Fibroblast of lung (primary cell): ENCODE measurements around the gene HOXA1. TPM values are rescaled to one million over a fixed set of nuclear protein-coding genes. Genes with fewer than 3 reads are reported as not detected.

Source experiments
- DNase-seq, 2 donors: peaks; one replicate each; pipeline versions ENCODE4 v3.0.0 to v3.0.0-alpha.2; 2010; ENCODE audit warnings: low read depth in 2 of 2
- H2AFZ ChIP-seq: 2 replicates; pipeline ENCODE4 v1.5.1; 2012; ENCODE audit warnings: low read length, control low read depth, inconsistent platforms
- H3K27ac ChIP-seq: 2 replicates; pipeline ENCODE4 v1.5.1; 2011; ENCODE audit warnings: low read length, control low read depth; ENCODE audit not compliant: insufficient read depth
- H3K27me3 ChIP-seq: 2 replicates; pipeline ENCODE4 v1.5.1; 2011; ENCODE audit warnings: mild to moderate bottlenecking, low read length; ENCODE audit not compliant: control insufficient read depth, insufficient read depth
- H3K36me3 ChIP-seq: 2 replicates; pipeline ENCODE4 v1.5.1; 2011; ENCODE audit warnings: low read length; ENCODE audit not compliant: control insufficient read depth, insufficient read depth
- H3K4me1 ChIP-seq: 2 replicates; pipeline ENCODE4 v1.5.1; 2011; ENCODE audit warnings: low read length; ENCODE audit not compliant: control insufficient read depth, insufficient read depth; ENCODE audit errors: extremely low read depth
- H3K4me2 ChIP-seq: 2 replicates; pipeline ENCODE4 v1.5.1; 2011; ENCODE audit warnings: low read length, control low read depth; ENCODE audit not compliant: insufficient read depth; ENCODE audit errors: extremely low read depth
- H3K4me3 ChIP-seq, 4 experiments: fragments of 200-600 bp in 1 of 4; sonication (generic) in 1 of 4; replicated peaks in 1 of 4; 2 replicates each; pipeline ENCODE4 v1.5.1; 2011 to 2016; ENCODE audit warnings: low read length in 4 of 4, low read depth in 3 of 4, mild to moderate bottlenecking in 3 of 4, control low read depth in 2 of 4, inconsistent platforms in 1 of 4, mixed read lengths in 1 of 4; ENCODE audit not compliant: insufficient read depth in 1 of 4; ENCODE audit errors: control extremely low read depth in 1 of 4
- H3K79me2 ChIP-seq: 2 replicates; pipeline ENCODE4 v1.5.1; 2012; ENCODE audit warnings: mild to moderate bottlenecking, low read length, inconsistent platforms; ENCODE audit not compliant: control insufficient read depth, insufficient read depth
- H3K9ac ChIP-seq: 2 replicates; pipeline ENCODE4 v1.5.1; 2011; ENCODE audit warnings: mild to moderate bottlenecking, low read length, control low read depth; ENCODE audit not compliant: insufficient read depth
- H3K9me3 ChIP-seq: 2 replicates; pipeline ENCODE4 v1.5.1; 2012; ENCODE audit warnings: low read depth, low read length; ENCODE audit not compliant: control insufficient read depth, insufficient read depth
- H4K20me1 ChIP-seq: 2 replicates; pipeline ENCODE4 v1.5.1; 2011; ENCODE audit warnings: low read length; ENCODE audit not compliant: control insufficient read depth, insufficient read depth; ENCODE audit errors: extremely low read depth
- EZH2 ChIP-seq: IDR thresholded peaks from 2 replicates; pipeline ENCODE4 v1.5.1; 2012; ENCODE audit warnings: low read length, control low read depth, mild to moderate bottlenecking; ENCODE audit errors: missing control alignments
- polyA plus RNA-seq, 2 donors: library from polyadenylated mRNA; depleted of rRNA in 1 of 2; stranded (reverse) in 1 of 2; unstranded in 1 of 2; fragments of >200 nt; gene quantifications; 2 replicates each; pipeline ENCODE4 v1.2.1, GENCODE V29; 2011 to 2012; ENCODE audit warnings: missing spikeins in 1 of 2
- total RNA-seq: library from RNA; depleted of rRNA; stranded (reverse); fragments of >200 nt; gene quantifications from 2 replicates; pipeline ENCODE4 v1.2.1, GENCODE V29; 2014
- TF ChIP-seq, protein P1 (sequence below), 2 donors: IDR thresholded peaks in 1 of 2; conservative IDR thresholded peaks in 1 of 2; 1 replicate in 1 of 2; 2 replicates in 1 of 2; pipeline ENCODE4 v1.5.1; 2011 to 2012; ENCODE audit warnings: low read length in 2 of 2, control low read depth in 1 of 2, inconsistent platforms in 1 of 2, low read depth in 1 of 2, mild to moderate bottlenecking in 1 of 2

The HOXA1 gene
- total and polyA plus RNA-seq, 2 donors (not counting 1 experiment from before 2014, with no cell fraction given) = 0.50 to 0.83 TPM

DNA sequence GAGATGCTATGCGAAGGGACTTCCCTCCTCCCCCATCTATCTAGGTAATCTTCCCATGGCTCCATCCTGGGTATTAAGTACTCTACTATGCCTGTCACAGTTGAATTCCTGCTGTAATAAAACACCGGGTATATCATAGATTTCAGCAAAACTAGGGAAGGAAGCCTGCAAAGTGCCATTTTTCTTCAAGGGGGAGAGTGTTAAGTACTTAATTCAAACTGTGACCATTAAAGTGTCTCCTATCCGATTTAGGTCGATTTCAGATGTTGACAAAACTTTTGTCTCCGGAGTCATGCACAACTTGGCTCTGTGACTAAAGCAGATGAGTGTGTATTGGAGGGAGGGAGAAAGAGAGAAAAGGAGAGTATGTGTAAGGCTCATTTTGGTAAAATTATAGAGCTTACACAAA lies 30.2 kb upstream of the HOXA1 start:
- Histone ChIP-seq H3K79me2 (peaks cover 19% of the 10 kb centered on the region), H3K4me1 (peaks cover 15% of the 10 kb centered on the region), H3K36me3 (no peaks in the 10 kb centered on the region), H3K4me2 (no peak overlapping the region), H2AFZ (no peak overlapping the region), H3K9ac (no peak overlapping the region), H3K4me3 (no peak overlapping the region), H3K9me3 (no peaks in the 10 kb centered on the region), H3K27me3 (no peaks in the 10 kb centered on the region), H3K27ac (no peak overlapping the region), H4K20me1 (no peaks in the 10 kb centered on the region)
- TF ChIP-seq, protein P1, sequence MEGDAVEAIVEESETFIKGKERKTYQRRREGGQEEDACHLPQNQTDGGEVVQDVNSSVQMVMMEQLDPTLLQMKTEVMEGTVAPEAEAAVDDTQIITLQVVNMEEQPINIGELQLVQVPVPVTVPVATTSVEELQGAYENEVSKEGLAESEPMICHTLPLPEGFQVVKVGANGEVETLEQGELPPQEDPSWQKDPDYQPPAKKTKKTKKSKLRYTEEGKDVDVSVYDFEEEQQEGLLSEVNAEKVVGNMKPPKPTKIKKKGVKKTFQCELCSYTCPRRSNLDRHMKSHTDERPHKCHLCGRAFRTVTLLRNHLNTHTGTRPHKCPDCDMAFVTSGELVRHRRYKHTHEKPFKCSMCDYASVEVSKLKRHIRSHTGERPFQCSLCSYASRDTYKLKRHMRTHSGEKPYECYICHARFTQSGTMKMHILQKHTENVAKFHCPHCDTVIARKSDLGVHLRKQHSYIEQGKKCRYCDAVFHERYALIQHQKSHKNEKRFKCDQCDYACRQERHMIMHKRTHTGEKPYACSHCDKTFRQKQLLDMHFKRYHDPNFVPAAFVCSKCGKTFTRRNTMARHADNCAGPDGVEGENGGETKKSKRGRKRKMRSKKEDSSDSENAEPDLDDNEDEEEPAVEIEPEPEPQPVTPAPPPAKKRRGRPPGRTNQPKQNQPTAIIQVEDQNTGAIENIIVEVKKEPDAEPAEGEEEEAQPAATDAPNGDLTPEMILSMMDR (conservative IDR thresholded peaks at IDR 0.05 in 1 of 2, IDR thresholded peaks at IDR 0.05 in 1 of 2; ENCODE audit: low read depth in 1 of 2, low read length in 2 of 2) = no peak
- no peak for TF ChIP-seq EZH2
- DNase-seq = peak in 1 of 2 donors; percentile 29

DNA sequence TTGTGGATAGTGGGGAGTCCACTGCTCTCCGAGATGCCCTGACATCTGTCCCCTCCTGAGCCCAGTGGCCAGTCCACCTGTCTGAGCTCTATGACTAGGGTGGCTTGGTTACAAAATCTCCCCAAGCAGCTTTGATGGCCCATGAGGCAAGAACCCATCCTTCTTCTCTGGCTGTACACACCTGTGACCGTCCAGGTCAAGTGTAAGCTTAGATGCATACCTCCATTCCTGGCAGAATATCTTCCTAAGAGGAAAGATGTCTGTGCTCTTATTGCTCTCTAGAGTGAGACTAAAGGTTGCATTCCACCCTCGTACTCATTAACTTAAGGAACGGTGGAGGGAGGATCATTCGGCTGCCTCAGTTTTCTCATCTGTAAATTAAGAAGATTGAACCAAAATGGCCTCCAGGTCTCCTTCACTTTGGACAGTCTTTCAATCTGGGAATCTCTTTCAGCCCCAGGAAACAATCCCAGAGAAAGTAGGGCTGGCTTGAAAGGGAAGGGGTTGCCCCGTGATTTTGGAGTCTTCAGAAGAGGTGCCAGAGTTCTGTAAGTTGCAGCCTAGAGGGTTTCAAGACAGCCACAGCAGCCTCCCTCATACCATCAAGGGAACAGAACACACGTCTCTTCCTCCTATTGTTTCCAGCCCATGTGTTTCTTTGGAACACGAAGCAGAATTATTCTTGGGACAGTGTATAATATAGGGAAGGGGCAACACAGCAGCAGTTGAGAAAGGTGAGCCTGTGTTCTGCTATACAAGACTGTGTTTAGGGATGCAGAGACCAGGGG lies 29.3 kb upstream of the HOXA1 start:
- Histone ChIP-seq H3K79me2 (peaks cover 19% of the 10 kb centered on the region), H2AFZ (no peak overlapping the region), H3K27ac (no peak overlapping the region), H3K4me3 (peak overlapping the region in 1 of 4 experiments; percentile 57), H3K4me1 (peaks cover 21% of the 10 kb centered on the region), H3K4me2 (no peak overlapping the region), H3K27me3 (no peaks in the 10 kb centered on the region), H3K36me3 (no peaks in the 10 kb centered on the region), H3K9ac (no peak overlapping the region), H3K9me3 (no peaks in the 10 kb centered on the region), H4K20me1 (no peaks in the 10 kb centered on the region)
- TF ChIP-seq EZH2 = no peak
- TF ChIP-seq, protein P1 (conservative IDR thresholded peaks at IDR 0.05 in 1 of 2, IDR thresholded peaks at IDR 0.05 in 1 of 2; ENCODE audit: low read depth in 1 of 2, low read length in 2 of 2) = no peak
- DNase-seq = no peak

DNA sequence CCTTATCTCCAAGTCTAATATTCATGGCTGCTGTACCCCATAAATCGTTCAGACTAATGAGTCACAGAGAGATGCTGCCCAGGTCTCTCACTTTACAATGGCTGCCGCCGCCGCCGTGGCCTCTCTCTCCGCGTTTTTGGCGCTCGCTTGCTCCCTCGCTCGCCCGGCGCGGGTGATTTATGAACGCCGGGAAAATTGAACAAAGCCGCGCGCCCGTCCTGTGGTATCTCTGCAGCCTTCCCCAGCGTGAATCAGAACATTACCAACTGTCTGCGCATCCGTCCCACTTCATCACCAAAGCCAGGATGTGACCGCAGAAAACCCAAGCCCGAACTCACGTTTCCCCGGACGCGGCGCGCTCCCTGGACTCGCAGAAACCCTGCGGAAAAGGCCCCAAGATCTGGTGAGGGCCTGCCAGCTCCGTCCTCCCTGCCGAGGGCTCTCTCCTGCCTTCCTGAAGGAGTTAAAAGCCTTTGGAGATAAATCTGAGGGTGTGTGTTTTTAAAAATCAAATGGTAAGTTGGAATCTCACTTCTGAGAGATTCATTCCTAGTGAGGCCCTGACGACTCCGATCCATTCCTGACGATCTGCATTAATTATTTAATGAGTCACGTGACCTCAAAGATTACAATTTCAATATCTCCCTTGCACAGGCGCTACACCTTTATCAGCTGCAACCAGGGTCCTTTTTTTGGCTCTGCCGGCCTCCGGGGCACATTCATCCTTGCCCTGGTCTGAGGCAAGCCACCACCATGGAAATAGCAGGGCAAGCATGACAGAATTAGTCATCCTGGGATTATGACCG lies 28.5 kb upstream of the HOXA1 start:
- Histone ChIP-seq H3K4me3 (peak overlapping the region in 3 of 4 experiments; percentile 12 to 57 (median 32)), H3K9ac (peak overlapping the region; percentile 42), H3K4me2 (peak overlapping the region; percentile 90), H3K27ac (peak overlapping the region; percentile 74), H3K4me1 (peaks cover 21% of the 10 kb centered on the region), H3K36me3 (no peaks in the 10 kb centered on the region), H2AFZ (no peak overlapping the region), H4K20me1 (no peaks in the 10 kb centered on the region), H3K27me3 (no peaks in the 10 kb centered on the region), H3K9me3 (no peaks in the 10 kb centered on the region), H3K79me2 (peaks cover 22% of the 10 kb centered on the region)
- TF ChIP-seq, protein P1 (conservative IDR thresholded peaks at IDR 0.05 in 1 of 2, IDR thresholded peaks at IDR 0.05 in 1 of 2; ENCODE audit: low read depth in 1 of 2, low read length in 2 of 2) = no peak
- no peak for TF ChIP-seq EZH2
- peak; percentile 91 to 97 for DNase-seq
